GM21367 (cell line): ENCODE results near the gene KCNT1.
"Not testable (repeated sequence)": the region's sequence is repeated elsewhere in the genome, so short reads cannot be mapped to it uniquely, and the experiment has no call there.

Experiments used
- ATAC-seq: cut with Tn5 transposase; IDR thresholded peaks from one replicate; pipeline ENCODE4 v1.9.1; 2021; ENCODE audit not compliant: unreplicated experiment

KCNT1 gene

DNA sequence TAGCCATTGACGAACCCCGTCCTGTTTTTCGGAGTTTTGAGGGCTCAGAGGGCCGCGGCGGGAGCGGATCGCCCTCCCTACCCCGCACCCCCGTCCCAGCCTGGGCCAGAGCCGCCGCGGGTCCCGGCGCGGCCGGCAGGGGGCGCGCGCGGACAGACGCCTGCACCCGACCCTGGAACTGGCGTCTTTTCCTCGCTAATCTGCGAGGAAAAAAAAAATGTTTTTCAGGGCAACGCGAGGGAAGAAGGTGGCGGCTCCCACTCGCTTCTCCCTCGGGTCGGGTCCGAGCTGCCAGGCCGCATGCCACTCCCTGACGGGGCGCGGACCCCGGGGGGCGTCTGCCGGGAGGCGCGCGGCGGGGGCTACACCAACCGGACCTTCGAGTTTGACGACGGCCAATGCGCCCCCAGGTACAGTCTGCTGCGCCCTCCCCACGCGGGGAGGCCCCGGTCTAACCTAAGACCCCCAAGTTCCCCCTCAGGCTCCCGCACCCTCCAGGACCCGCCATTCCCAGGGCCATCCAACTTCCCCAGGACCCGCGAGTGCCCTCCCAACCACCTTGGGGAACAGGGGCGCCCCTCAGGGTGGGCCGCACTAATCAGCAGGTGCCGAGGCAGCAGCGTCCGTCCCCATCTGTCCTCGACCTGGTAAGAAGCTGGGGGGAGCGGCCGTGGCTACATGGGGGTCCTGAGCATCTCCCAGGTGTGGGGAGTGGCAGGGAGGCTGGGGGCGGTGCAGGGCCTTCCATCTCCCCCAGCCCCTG, at the start of gene KCNT1:
TSS of gene KCNT1 (plus strand) at position 227 of the 763 bp plus-strand sequence. CDS start at position 301, 74 bp downstream.
- no peak for ATAC-seq

DNA sequence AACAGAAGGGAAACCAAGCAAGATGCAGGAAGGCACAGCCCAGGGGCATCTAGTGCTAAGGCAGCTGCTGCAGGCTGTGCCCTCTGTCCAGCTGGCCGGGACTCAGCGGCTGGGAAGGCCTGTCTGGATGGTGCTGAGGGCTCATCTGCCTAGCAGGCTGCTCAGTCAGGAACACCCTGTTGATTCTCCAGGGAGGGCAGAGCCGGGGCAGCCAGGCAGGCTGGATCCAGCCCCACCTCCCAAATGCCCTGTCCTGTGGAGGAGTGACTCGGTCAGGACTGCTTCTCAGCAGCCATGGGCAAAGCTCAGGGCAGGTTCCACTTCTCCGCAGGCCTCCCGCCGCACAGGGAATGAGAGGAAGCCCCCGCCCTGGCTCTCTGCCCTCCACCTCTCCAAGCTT, 46.7 kb upstream of the KCNT1 start:
- ATAC-seq = no peak

DNA sequence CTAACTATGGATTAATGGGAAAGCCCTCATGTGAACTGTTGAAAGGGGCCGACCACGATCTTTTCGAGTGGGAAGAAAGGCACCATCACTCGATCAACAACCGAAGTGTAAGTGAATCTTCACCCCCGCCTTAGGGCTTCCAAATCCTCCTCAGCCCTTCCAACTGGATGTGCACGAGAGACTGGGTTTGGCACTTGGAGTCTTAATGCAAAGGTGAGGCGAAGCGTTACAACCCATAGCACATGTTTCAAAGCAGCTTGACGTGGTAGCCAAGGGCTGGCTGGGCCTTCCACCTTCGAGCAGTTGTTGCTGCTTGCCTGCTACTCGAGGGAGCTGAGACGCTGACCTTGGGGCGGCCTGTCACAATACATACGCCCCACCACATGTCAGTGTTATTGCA, 44.6 kb upstream of the KCNT1 start:
- no peak for ATAC-seq

DNA sequence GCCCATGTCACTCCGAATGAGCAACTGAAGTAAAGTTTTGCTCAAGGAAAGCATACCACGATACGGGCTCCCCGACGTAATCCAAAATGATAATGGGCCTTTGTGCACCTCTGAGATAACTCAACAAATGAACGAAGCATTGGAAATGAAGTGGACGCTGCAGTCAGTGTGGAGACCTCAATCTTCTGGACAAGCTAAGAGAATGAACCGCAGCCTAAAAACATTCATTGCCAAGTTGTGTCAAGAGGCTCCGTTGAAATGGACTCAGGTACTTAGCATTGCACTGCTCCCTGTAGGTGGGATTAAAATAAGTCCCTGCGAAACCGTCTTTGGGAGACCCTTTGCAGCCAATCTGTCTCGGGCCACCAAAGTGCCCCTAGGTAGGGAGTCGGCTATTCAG, 42.7 kb upstream of the KCNT1 start:
- ATAC-seq = no peak

DNA sequence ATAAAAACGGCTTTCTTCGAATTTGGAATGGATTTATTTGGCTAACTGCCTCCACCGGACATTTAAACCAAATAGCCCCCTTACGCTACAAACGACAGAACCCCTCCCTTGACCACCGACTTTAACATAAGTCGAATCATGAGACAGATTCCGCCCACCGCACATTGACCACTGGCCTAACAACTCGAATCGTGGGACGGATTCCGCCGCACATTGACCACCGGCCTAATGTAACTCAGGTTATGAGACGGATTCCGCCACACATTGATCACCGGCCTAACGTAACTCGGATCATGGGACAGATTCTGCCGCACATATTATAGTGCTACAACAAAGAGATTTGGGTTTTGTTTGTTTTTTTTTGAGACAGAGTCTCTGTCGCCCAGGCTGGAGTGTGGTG, 41.6 kb upstream of the KCNT1 start:
- ATAC-seq = no peak

DNA sequence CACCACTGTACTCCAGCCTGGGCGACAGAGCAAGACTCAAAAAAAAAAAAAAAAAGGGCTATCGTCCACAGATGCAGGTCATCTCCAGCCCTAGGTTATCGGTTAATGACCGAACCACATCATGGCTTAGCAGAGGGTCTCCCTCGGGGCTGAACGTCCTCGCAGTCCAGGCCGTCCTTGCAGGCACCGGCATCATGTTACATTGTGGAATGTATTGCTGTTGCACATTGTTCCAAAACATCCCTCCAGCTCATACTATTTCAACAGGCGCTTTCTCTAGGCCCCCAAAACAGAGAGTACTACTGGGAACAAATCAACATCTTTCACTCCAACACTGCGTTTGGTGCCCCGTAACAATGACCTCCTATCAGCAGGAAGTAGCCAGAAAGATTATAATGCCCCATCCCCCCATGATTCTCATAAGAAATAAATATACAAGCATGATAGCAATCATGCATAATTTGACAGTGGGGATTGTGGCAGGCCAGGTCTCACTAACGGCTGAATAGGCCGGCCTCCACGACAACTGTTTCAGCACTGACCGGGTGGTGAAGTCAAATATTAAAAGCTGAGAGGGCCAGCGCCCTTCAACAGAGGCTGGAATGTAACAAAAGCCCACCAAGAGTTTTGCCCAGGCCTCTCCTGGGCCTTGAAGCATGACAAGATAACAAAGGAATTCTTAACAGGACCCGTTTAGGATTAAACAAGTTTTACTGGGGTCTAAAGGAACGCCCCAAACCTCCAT, 40.0 kb upstream of the KCNT1 start:
- ATAC-seq = no peak

DNA sequence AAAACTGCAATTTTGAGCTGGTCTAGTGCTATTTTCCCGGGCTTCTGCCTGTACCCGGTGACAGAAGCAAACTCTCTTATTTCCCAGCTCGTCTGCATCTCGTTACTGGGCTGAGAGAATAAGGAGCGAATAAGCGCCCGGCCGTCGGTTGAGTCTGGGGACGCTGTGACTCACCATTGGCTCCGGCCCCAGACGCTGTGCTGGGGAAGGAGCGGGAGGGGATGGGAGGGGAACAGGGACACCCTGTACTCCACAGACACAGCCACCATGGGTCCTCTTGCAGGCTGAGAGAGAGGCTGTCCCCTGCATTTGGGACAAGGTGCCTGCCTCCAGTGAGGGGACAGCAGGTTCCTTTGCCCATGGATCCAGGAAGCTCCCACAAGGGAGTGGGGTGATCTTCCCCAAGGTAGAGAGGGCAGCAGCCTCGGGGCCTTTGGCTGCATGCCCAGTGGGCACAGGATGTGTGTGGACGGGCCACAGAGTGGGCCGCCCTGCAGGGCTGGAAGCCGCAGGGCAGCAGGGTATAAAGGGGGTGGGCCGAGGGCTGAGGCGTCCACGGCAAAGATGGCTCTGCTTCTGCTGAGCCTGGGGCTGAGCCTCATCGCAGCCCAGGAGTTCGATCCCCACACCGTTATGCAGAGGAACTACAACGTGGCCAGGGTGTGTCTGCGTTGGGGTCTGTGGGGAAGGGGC, 39.1 kb upstream of the KCNT1 start, which contains the start of gene LCN9:
TSS of gene LCN9 (plus strand) at position 552 of the 693 bp plus-strand sequence. CDS start at position 565, 13 bp downstream.
- no peak for ATAC-seq

DNA sequence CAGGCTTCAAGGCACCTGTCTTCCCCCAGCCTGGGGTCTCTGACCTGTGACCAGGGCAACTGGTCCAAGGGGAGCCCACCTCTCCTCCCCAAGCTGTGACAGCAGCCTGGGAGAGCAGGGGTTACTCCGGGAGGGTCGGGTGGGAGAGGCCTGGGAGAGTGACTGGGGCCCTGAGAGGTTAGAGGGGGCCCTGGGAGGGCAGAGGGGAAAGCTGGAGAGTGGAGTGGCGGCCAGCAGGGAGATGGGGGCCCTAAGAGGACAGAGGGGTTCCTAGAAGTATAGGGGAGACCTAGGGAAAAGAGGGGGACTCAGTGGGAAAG, 38.6 kb upstream of the KCNT1 start:
- ATAC-seq = no peak

DNA sequence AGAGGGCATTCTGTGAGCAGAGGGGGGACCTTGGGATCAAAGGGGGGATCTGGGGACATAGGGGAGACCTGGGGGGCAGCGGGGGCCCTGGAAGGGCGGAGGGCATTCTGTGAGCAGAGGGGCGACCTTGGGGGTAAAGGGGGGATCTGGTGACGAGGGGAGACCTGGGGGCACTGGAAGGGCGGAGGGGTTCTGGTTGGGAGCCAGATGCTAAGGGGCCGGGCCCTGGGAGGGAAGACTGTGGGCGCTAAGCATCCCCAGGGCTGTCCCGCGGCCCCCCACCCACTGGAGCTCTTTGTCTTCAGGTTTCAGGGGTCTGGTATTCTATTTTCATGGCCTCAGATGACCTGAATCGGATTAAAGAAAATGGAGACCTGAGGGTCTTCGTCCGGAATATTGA, 38.1 kb upstream of the KCNT1 start:
- no peak for ATAC-seq

DNA sequence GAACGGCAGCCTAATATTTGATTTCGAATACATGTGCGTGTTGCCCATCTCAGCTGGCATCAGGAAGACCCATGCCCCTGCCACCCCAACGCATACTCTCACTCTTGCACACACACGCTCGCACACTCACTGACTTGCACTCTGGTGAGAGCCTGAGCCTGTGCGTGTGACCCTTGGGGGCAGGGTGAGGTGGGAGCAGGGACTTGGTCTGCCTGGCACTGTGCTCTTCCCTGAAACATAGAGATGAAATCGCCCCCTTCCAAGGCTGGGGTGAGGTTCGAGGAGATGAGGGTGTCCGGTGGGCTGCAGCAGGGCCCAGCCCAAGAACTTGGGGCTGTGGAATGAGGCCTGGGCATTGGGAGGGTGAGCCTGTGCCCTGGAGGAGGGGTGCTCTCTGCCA, 37.7 kb upstream of the KCNT1 start:
- no peak for ATAC-seq

DNA sequence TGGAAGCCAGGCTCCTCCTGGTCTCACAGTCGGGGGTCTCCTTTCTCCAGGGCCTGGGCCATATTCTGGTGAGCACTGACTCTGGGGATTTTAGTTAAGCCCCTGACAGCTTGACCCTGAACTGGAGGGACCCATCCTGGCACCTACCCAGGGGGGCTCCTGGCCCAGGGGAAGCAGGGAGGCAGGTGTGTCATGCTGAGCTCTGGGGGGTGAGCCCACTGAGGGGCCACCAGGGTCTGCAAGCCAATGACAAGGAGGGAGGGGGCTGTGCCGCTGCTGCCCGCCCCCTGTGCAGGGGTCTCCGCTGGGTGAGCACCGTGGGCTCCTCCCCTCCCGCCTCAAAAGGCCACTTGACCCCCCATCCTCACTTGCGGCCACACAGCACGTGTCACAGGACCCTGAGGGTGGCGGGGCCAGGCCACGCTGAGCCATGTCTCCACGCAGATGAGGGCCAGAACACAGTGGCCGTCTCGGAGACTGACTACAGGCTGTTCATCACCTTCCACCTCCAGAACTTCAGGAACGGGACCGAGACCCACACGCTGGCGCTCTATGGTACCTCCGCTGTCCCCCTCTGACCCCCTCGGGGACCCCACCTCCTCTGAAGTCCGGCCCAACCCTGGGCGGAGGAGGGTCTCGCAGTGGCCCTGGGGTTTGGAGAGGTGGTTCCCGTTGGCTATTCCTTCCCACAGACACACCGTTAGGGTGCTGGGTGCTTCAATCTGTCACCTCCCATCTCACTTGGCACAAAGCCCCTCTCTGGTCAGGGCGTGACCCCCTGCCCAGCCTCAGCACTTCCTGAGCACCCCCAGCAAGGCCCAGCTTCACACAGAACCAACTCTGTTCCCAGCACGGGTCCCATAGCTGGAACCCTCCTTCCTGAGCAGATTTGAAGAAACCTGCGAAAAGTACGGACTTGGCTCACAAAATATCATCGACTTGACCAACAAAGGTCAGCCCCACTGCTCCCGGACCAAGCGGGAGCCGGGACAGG, 36.9 kb upstream of the KCNT1 start:
- ATAC-seq = no peak

DNA sequence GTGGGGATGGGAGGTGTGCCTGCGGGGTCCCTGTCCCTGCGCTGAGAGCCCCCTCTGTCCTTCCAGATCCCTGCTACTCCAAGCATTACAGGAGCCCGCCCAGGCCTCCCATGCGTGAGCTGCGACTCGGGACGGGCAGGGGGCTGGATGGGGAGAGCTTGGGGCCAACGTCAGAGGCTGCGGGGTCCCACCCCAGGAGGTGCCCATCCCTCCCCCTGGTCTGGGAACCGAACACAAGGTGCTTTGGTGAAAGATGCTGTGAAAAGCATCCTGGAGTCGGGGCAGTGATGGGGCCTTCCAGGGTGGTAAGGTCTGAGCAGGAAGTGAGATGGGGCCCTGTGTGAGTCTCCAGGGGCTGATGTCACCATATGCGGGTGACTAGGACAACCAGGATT, 36.2 kb upstream of the KCNT1 start:
- no peak for ATAC-seq

DNA sequence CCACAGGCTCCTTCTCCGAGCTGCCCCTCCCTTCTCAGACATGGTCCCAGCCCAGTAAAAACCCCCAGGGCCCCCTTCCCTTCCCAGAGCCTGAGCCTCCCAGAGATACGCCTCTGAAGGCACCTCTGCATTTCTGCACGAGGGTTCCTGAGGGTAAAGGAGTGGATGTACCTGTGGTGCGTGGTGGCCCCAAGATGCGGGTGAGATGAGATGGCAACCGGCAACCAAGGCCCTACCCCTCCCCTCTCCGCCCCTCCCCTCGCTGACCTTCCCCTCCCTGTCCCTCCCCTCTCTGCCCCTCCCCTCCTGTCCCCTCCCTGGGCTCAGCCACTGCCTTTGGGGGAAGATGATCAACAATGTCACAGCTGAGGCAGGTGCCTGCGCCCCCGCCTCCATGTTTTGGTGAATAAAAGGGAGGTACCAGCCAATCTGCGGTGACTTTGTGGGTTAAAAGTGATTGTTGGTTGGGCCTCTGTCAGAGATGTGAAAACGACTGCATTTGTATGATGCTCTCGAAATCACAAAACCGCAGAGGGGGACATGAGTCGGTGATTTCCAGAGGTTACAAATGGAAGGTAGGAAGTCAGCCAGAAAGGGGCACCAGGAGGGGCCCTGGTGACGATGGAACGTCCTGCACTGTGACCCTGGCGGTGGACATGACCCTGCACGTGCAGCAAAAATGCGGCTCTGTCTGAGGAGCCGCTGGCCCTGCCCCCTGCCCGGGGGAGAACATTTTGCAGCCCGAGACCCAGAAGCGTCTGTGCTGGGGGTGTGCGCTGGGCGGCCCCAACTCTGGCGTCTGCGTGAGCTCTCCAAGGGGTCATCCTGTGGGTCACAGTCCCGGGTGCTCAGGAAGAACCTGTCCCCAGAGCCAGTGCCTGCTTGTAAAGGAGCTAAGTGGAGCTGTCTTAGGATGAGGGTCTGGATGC, 35.2 kb upstream of the KCNT1 start:
- no peak for ATAC-seq

DNA sequence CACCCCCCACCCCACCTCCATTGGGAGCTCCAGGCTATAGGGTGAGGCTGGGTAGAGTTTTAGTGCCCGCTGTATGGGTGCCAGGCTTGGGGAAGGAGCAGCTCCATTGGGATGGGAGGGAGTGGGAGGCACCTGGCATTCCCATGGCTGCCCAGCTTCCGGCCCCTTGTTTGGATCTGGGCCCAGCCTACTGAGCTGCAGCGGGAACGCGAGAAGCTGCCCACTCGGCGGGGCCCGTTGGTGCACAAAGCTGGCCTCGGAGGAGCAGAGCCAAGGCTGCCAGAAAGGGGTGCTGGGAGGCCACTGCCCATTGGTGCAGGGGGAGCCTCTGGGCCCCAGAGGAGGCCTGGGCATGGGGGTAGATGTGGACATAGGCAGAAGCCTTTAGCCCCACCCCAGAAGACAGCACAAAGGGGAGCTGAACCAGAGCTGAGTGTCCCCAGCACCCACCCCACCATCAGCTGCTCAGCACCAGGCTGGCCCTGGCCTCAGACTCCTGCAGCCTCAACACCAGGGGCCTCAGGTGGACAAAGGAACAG, 34.5 kb upstream of the KCNT1 start:
- no peak for ATAC-seq

DNA sequence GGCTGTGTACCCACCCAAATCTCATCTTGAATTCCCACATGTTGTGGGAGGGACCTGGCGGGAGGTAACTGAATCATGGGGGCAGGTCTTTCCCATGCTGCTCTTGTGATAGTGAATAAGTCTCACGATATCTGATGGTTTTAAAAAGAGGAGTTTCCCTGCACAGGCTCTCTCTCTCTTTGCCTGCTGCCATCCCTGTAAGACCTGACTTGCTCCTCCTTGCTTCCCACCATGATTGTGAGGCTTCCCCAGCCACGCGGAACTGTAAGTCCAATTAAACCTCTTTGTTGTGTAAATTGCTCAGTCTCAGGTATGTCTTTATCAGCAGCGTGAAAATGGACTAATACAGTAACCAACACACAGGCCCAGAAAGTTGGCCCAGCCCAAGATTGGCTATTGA, 33.0 kb upstream of the KCNT1 start:
- ATAC-seq = not testable (repeated sequence)

DNA sequence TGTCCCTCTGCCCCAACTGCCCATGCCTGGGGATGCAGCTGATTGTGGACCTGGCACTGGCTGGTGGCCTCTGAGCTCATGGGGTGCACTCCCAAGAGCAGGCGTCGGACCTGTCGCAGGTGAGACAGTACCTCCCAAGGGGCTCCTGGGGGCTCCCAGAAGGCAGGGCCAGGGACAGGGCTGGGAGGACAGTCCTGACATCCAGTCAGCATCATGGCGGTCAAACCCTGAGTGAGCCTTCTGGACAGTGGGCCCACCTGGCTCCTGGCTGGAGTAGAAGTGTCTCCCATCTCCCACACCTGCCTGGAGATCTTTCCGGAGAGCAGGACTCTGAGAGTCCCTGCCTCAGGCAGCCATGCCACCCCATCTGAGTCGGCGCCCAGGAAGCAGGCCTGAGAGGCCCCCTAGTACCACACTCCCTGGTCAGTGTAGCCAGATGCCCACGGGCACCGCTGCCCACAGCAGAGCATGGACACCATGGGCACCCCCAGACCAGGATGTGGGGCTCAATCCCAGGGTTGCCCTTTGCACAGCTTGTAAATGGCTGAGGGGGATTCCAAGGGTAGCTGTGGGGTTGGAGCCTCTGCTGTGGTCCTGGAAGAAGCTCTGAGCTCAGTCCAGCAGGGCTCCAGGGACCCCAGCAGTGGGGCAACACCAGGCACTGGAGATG, 32.2 kb upstream of the KCNT1 start:
- no peak for ATAC-seq

DNA sequence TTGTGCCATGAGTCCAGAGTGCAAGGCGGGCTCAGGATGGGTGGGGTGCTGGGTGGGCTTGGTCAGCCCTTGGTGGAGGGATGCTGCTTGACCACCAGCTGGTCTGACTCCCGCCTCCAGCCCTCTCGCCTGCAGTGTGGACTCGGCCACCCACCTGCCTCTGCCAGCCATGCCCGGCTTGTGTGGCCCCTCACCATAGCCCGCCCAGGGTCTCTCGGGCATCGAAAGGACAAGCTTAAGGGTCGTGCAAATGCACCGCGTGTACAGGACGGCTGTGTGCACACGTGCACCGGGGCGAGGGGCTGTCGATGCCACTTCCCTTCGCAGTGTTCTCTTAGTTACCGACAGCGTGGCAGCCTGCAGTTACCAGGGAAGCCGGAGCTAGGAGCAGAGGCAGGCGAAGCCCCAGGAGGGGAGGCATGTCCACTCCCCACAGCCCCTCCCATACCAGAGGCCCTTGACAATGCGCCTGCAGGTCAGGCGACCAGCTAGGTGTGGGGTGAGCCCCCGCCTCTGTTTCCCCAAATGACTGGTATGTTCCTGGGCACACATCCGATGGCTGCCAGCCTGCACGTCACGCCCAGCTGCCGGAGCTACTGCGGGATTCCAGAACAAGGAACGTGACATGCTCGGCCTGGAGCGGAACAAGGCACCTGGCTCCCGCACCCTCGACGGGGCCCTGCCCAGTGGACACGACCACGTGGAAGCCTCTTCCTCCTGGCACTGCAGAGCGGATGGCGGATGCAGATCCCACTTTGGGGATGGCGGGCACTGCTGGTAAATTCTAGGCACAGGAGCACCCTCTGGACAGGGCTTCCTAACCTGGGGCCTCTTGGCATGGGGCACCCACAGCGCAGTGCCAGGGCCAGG, 31.0 kb upstream of the KCNT1 start:
- ATAC-seq = no peak

DNA sequence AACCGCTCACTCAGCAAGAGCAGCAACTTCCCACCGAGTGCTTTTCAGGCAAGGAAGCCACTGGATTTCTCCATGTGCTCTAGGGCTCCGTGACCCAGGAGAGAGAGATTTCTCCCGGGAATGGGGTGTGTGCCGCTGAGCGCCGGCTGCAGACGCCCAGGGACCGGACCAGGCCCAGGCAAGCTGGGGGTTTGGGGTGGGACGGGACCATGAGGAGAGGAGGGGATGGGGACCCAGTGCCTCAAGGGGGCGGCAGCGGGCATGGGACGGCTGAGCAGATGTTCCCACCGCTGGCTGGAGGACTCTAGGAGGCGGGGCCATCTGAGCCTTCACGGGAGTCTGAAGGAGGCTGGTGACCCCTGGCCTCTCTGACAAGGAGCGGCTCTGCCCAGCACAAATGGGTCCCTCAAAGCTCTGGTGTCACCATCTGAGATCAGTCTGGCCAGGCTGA, 30.4 kb upstream of the KCNT1 start:
- ATAC-seq = no peak
